GM23338 (cell line): ENCODE results near the gene CRACDL. TPM values are rescaled to one million over a fixed set of nuclear protein-coding genes. Genes with fewer than 3 reads are reported as not detected.

Experiments used
- ATAC-seq: fragments of 200-7000 bp; cut with Tn5 transposase; 3 replicates; pipeline ENCODE4 v1.9.1; 2020
- DNase-seq: peaks from one replicate; pipeline ENCODE4 v3.0.0-alpha.2; 2015; ENCODE audit warnings: low spot score
- H2AFZ ChIP-seq: fragments of 200-600 bp; sonication (generic); 2 replicates; pipeline ENCODE4 v1.8.0; 2016; ENCODE audit warnings: antibody characterized with exemption, mild to moderate bottlenecking, moderate library complexity
- H3F3A ChIP-seq: fragments of 200-600 bp; sonication (generic); replicated peaks from 2 replicates; pipeline ENCODE4 v1.8.0; 2017; ENCODE audit warnings: antibody characterized with exemption, mixed run types, low read depth
- H3K27ac ChIP-seq: fragments of 200-600 bp; sonication (generic); 2 replicates; pipeline ENCODE4 v1.6.1; 2016; ENCODE audit warnings: low read depth
- H3K27me3 ChIP-seq: fragments of 200-600 bp; sonication (generic); 2 replicates; pipeline ENCODE4 v1.8.0; 2016; ENCODE audit warnings: mild to moderate bottlenecking, mixed run types, moderate library complexity; ENCODE audit not compliant: insufficient read depth
- H3K36me3 ChIP-seq: fragments of 200-600 bp; sonication (generic); 2 replicates; pipeline ENCODE4 v1.8.0; 2016; ENCODE audit warnings: mild to moderate bottlenecking; ENCODE audit not compliant: insufficient read depth
- H3K4me1 ChIP-seq: fragments of 200-600 bp; sonication (generic); 2 replicates; pipeline ENCODE4 v1.8.0; 2016; ENCODE audit warnings: mild to moderate bottlenecking, moderate library complexity; ENCODE audit not compliant: insufficient read depth
- H3K4me2 ChIP-seq: fragments of 200-600 bp; sonication (generic); 2 replicates; pipeline ENCODE4 v1.7.1; 2017; ENCODE audit warnings: mixed run types
- H3K4me3 ChIP-seq: fragments of 200-600 bp; sonication (generic); 2 replicates; pipeline ENCODE4 v1.6.1; 2016; ENCODE audit warnings: mixed run types
- H3K79me2 ChIP-seq: fragments of 200-600 bp; sonication (generic); replicated peaks from 2 replicates; pipeline ENCODE4 v1.8.0; 2017; ENCODE audit warnings: mild to moderate bottlenecking; ENCODE audit not compliant: insufficient read depth
- H3K9me2 ChIP-seq: fragments of 200-600 bp; sonication (generic); 2 replicates; pipeline ENCODE4 v1.8.0; 2017; ENCODE audit not compliant: insufficient read depth
- H4K20me1 ChIP-seq: fragments of 200-600 bp; sonication (generic); replicated peaks from 2 replicates; pipeline ENCODE4 v1.8.0; 2017; ENCODE audit warnings: mild to moderate bottlenecking; ENCODE audit not compliant: insufficient read depth
- H3K27ac Mint-ChIP-seq: 2 replicates; pipeline ENCODE4 v1.8.0; 2020; ENCODE audit warnings: inconsistent platforms, mild to moderate bottlenecking, moderate library complexity, mixed read lengths
- H3K27me3 Mint-ChIP-seq: 3 replicates; pipeline ENCODE4 v1.8.0; 2022; ENCODE audit warnings: low read depth, mild to moderate bottlenecking, moderate library complexity, mixed read lengths, inconsistent platforms; ENCODE audit not compliant: insufficient read depth, poor library complexity
- H3K36me3 Mint-ChIP-seq: 3 replicates; pipeline ENCODE4 v1.8.0; 2021; ENCODE audit warnings: low read depth, mild to moderate bottlenecking, inconsistent platforms, moderate library complexity, mixed read lengths
- H3K4me1 Mint-ChIP-seq: 3 replicates; pipeline ENCODE4 v1.8.0; 2020; ENCODE audit warnings: mild to moderate bottlenecking, inconsistent platforms, mixed read lengths
- H3K4me3 Mint-ChIP-seq: 3 replicates; pipeline ENCODE4 v1.8.0; 2021; ENCODE audit warnings: moderate library complexity, mild to moderate bottlenecking, inconsistent platforms, mixed read lengths
- H3K9me3 Mint-ChIP-seq: 3 replicates; pipeline ENCODE4 v1.8.0; 2020; ENCODE audit warnings: moderate library complexity, mild to moderate bottlenecking, inconsistent platforms, mixed read lengths
- CREB1 ChIP-seq: fragments of 250-450 bp; sonication (Bioruptor Pico); IDR thresholded peaks from 2 replicates; pipeline ENCODE4 v1.5.0; 2020; ENCODE audit warnings: low read depth, mild to moderate bottlenecking, moderate library complexity
- CTCF ChIP-seq, 2 experiments: fragments of 200-600 bp in 1 of 2; sonication (generic) in 1 of 2; conservative IDR thresholded peaks; 2 replicates each; pipeline versions ENCODE4 v1.5.1 to v1.6.1; 2016 to 2017; ENCODE audit warnings: antibody characterized with exemption in 2 of 2, low read depth in 2 of 2, mild to moderate bottlenecking in 2 of 2, moderate library complexity in 1 of 2
- EZH2 ChIP-seq: fragments of 200-600 bp; sonication (generic); IDR thresholded peaks from one replicate; pipeline ENCODE4 v1.8.0; 2017; ENCODE audit warnings: antibody characterized with exemption, mild to moderate bottlenecking, low read depth; ENCODE audit not compliant: unreplicated experiment
- EZH2phosphoT487 ChIP-seq: fragments of 200-600 bp; sonication (generic); IDR thresholded peaks from one replicate; pipeline ENCODE4 v1.8.1; 2018; ENCODE audit warnings: antibody characterized with exemption; ENCODE audit not compliant: unreplicated experiment
- JUNB ChIP-seq: IDR thresholded peaks from one replicate; pipeline ENCODE4 v1.6.1; 2016; ENCODE audit warnings: antibody characterized with exemption; ENCODE audit not compliant: unreplicated experiment
- NANOG ChIP-seq: IDR thresholded peaks from 2 replicates; pipeline ENCODE4 v1.6.1; 2016; ENCODE audit warnings: antibody characterized with exemption, borderline replicate concordance
- POLR2AphosphoS5 ChIP-seq: IDR thresholded peaks from 2 replicates; pipeline ENCODE4 v1.6.1; 2016; ENCODE audit warnings: antibody characterized with exemption, low read depth
- REST ChIP-seq: IDR thresholded peaks from one replicate; pipeline ENCODE4 v1.6.1; 2018; ENCODE audit warnings: antibody characterized with exemption; ENCODE audit not compliant: unreplicated experiment
- STAT1 ChIP-seq: IDR thresholded peaks from one replicate; pipeline ENCODE4 v1.6.1; 2016; ENCODE audit warnings: antibody characterized with exemption; ENCODE audit not compliant: unreplicated experiment
- ZNF114 ChIP-seq: fragments of 250-450 bp; sonication (Bioruptor Pico); IDR thresholded peaks from 2 replicates; pipeline ENCODE4 v1.5.0; 2020; ENCODE audit warnings: mild to moderate bottlenecking, moderate library complexity
- ZNF331 ChIP-seq: fragments of 250-450 bp; sonication (Bioruptor Pico); IDR thresholded peaks from 2 replicates; pipeline ENCODE4 v1.5.0; 2020; ENCODE audit warnings: low read depth, mild to moderate bottlenecking, moderate library complexity
- polyA plus RNA-seq: library from polyadenylated mRNA; unstranded; fragments of >200 nt; fragmentation: Nextera tagmentation; extraction: Ambion mirVana; gene quantifications from 2 replicates; pipeline ENCODE4 v1.2.1, GENCODE V29; 2016
- total RNA-seq: library from RNA; depleted of rRNA; stranded (reverse); fragments of >200 nt; shearing (Covaris generic); gene quantifications from 2 replicates; pipeline ENCODE4 v1.2.3, GENCODE V29; 2014
- TF ChIP-seq, protein P1 (sequence below): IDR thresholded peaks from 2 replicates; pipeline ENCODE4 v1.6.1; 2016; ENCODE audit warnings: antibody characterized with exemption

CRACDL gene
- total and polyA plus RNA-seq, 2 experiments from 2014 or later, result 0.14 to 0.16 TPM

DNA sequence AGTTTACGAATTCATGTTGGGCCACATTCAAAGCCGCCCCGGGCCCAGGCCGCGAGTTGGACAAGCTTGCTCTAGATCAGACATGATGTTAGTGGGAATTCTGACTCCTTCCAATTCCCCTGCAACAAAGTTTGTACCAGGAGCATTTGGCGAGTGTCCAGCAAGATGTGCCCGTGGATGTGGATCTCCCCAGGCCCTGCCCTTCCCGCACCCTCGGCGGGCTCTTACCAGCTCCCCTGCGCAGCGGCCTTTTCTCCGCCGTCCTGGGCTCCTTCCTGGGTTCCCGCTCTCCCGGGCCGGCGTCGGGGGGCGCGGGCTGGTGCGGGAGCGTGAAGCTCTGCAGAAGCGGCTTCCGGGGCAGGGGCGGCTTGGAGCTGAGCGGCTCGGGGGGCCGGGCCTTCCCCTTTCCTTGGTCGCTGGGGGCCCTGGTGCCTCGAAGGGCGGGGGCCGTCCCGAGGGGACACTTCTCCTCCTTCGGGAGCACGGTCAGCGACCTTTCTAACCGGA, 114.3 kb downstream of the CRACDL start (continued):
- TF ChIP-seq ZNF114 (CRISPR knock-in tag), result no peak
- TF ChIP-seq JUNB, result no peak
- TF ChIP-seq, protein P1, sequence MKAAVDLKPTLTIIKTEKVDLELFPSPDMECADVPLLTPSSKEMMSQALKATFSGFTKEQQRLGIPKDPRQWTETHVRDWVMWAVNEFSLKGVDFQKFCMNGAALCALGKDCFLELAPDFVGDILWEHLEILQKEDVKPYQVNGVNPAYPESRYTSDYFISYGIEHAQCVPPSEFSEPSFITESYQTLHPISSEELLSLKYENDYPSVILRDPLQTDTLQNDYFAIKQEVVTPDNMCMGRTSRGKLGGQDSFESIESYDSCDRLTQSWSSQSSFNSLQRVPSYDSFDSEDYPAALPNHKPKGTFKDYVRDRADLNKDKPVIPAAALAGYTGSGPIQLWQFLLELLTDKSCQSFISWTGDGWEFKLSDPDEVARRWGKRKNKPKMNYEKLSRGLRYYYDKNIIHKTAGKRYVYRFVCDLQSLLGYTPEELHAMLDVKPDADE, result no peak
- TF ChIP-seq CTCF (conservative IDR thresholded peaks at IDR 0.05; ENCODE audit: low read depth in 2 of 2), result no peak
- TF ChIP-seq REST, result no peak
- TF ChIP-seq EZH2, result no peak
- no peak for TF ChIP-seq ZNF331

GRCh38 chr2:98819231-98819766, 116.7 kb downstream of the CRACDL start:
- no peaks in the 10 kb centered on the region for H3K79me2 ChIP-seq
- no peaks in the 10 kb centered on the region for H3F3A ChIP-seq
- H2AFZ ChIP-seq, result no peak overlapping the region
- H3K4me2 ChIP-seq, result no peak overlapping the region
- H3K27me3 ChIP-seq, result peaks cover 36% of the 10 kb centered on the region
- H3K4me3 Mint-ChIP-seq, result no peak overlapping the region
- ATAC-seq (no peak), DNase-seq (no peak)
- H4K20me1 ChIP-seq, result no peaks in the 10 kb centered on the region
- H3K9me2 ChIP-seq, result no peaks in the 10 kb centered on the region
- no peak overlapping the region for H3K27ac Mint-ChIP-seq
- no peaks in the 10 kb centered on the region for H3K36me3 ChIP-seq
- no peak overlapping the region for H3K27ac ChIP-seq
- H3K36me3 Mint-ChIP-seq, result no peaks in the 10 kb centered on the region
- peaks cover 7% of the 10 kb centered on the region; the same call in 1 of the 3 replicates for H3K9me3 Mint-ChIP-seq
- no peak overlapping the region for H3K4me3 ChIP-seq
- 0 out of 2 replicates have a peak, but pooled peaks cover 3% of the 10 kb centered on the region for H3K4me1 ChIP-seq
- no peaks in the 10 kb centered on the region for H3K4me1 Mint-ChIP-seq
- H3K27me3 Mint-ChIP-seq, result peaks cover 28% of the 10 kb centered on the region
- TF ChIP-seq, protein P1, result no peak
- TF ChIP-seq STAT1, result no peak
- no peak for TF ChIP-seq POLR2AphosphoS5
- TF ChIP-seq REST, result no peak
- TF ChIP-seq JUNB, result no peak
- TF ChIP-seq CREB1, result no peak
- TF ChIP-seq CTCF (conservative IDR thresholded peaks at IDR 0.05; ENCODE audit: low read depth in 2 of 2), result no peak
- no peak for TF ChIP-seq ZNF331
- TF ChIP-seq EZH2, result no peak
- no peak for TF ChIP-seq NANOG
- TF ChIP-seq EZH2phosphoT487, result no peak
